ENCODE results near the gene ADRM1. TPM values are rescaled to one million over a fixed set of nuclear protein-coding genes. Genes with fewer than 3 reads are reported as not detected.

The ADRM1 gene
- total and polyA plus RNA-seq, 8 donors = 30.0 to 96.9 (median 43.5) TPM

DNA sequence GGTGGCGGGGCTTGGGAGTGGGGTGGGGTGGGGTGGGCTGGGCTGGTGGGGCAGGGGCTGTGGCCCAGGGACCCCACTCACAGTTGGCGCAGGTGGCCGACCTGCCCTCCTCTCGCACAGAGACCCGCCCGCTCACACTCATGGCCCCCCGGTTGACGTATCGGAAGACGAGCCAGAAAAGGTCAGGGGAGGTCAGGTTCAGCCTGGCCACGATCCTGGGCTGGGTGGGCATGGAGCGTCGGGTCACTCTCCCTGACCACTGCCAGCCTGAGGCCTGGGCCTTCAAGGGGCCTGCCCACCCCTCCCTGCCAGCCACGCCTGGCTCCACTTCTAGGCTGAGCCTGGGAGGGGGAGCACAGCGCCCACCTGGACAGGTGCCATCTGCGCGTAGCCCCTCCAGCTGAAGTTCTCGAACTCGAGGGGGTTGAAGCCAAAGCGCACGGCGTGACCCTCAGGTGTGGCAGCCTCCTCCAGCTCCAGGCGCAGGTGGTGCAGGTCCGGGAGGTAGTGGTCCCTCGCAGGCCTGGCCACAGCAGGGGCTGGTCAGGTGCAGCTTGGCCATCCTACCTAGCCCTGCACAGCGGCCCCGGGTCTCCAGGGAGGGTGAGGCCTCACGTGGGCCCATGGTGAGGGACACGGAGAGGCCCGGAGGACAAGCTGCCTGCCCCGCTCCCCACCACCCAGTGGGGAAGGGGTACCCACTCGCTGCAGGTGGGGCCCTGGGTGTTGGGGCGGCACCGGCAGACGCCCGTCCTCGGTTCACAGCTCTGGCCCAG, 31.2 kb downstream of the ADRM1 start:
- TF ChIP-seq, protein P1, sequence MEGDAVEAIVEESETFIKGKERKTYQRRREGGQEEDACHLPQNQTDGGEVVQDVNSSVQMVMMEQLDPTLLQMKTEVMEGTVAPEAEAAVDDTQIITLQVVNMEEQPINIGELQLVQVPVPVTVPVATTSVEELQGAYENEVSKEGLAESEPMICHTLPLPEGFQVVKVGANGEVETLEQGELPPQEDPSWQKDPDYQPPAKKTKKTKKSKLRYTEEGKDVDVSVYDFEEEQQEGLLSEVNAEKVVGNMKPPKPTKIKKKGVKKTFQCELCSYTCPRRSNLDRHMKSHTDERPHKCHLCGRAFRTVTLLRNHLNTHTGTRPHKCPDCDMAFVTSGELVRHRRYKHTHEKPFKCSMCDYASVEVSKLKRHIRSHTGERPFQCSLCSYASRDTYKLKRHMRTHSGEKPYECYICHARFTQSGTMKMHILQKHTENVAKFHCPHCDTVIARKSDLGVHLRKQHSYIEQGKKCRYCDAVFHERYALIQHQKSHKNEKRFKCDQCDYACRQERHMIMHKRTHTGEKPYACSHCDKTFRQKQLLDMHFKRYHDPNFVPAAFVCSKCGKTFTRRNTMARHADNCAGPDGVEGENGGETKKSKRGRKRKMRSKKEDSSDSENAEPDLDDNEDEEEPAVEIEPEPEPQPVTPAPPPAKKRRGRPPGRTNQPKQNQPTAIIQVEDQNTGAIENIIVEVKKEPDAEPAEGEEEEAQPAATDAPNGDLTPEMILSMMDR (IDR thresholded peaks at IDR 0.05) = no peak
- H3K36me3 ChIP-seq = peaks cover 0 to 93% of the 10 kb centered on the region in 2 donors
- intact Hi-C loops (cut with DNase I) = no loop called here

DNA sequence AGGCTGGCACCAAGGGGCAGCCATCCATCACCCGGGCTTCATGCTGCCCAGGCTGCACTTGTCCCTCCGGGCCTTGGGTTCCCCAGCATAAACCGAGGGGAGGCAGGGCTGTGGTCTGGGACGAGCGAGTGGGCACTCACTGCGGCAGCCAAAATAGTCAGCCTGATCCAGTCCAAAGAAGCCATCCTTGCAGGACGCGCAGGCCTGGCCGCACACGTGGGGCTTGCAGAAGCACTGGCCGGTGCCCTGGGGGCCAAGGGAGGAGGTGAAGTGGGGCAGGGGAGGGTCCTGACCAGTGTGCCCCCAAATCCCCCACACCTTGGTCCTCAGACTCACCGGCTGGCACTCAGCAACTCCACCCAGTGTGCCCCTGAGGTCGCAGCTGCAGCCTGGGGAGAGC, 32.1 kb downstream of the ADRM1 start:
- H3K27me3 ChIP-seq = no peaks in the 10 kb centered on the region
- no peaks in the 10 kb centered on the region for H3K4me1 ChIP-seq
- H3K27ac ChIP-seq = no peak overlapping the region
- no peaks in the 10 kb centered on the region for H3K9me3 ChIP-seq
- H3K4me3 ChIP-seq = no peak overlapping the region
- TF ChIP-seq, protein P1 (IDR thresholded peaks at IDR 0.05) = no peak
- H3K36me3 ChIP-seq = peaks cover 0 to 93% of the 10 kb centered on the region in 2 donors
- intact Hi-C loops (cut with DNase I) = no loop called here
- DNase-seq (peak in 1 of 4 donors; percentile 74), ATAC-seq (no peak)

More for the DNA sequence above, 31.2 kb downstream of the ADRM1 start:
- H3K4me3 ChIP-seq = no peak overlapping the region
- no peaks in the 10 kb centered on the region for H3K4me1 ChIP-seq
- ATAC-seq = no peak
- peak in 1 of 4 donors; percentile 74 for DNase-seq
- H3K27me3 ChIP-seq = no peaks in the 10 kb centered on the region
- H3K9me3 ChIP-seq = no peaks in the 10 kb centered on the region
- H3K27ac ChIP-seq = no peak overlapping the region

DNA sequence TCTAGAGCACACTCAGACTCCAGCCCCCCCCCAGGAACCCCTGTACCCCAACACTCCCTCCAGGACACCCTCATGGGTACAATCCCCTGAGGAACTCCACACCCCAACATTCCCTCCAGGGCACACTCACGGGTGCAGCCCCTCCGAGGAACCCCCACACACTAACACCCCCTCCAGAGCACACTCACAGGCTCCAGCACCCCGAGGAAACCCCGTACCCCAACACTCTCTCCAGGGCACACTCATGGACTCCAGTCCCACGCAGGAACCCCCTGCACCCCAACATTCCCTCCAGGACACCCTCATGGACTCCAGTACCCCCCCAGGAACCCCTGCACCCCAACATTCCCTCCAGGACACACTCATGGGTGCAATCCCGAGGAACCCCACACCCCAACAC, 32.7 kb downstream of the ADRM1 start:
- ATAC-seq = no peak
- H3K9me3 ChIP-seq = no peaks in the 10 kb centered on the region
- H3K27ac ChIP-seq = no peak overlapping the region
- H3K4me1 ChIP-seq = no peaks in the 10 kb centered on the region
- intact Hi-C loops (cut with DNase I) = no loop called here
- DNase-seq = peak in 1 of 4 donors; percentile 48
- TF ChIP-seq, protein P1 (IDR thresholded peaks at IDR 0.05) = no peak
- H3K36me3 ChIP-seq = peaks cover 0 to 93% of the 10 kb centered on the region in 2 donors
- no peaks in the 10 kb centered on the region for H3K27me3 ChIP-seq
- H3K4me3 ChIP-seq = no peak overlapping the region

DNA sequence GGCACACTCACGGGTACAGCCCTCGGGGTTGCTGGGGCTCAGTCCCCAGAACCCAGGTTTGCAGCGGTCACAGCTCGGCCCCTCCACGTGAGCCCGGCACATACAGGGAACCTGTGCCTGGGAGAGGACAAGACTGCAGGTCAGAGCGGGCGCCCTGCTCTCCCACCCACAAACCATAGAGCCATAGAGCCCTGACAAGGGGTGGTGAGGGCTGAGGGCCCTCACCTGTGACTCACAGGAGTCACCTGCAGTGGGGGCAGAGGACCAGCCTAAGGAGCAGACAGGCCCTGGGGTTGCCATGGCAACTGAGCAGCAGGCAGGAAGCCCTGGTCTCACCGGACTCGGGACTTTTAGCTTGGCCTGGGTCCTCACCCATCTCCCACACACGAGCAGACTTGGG, 33.5 kb downstream of the ADRM1 start:
- DNase-seq (peak in 1 of 4 donors; percentile 50), ATAC-seq (no peak)
- Histone ChIP-seq H3K9me3 (no peaks in the 10 kb centered on the region), H3K27me3 (no peaks in the 10 kb centered on the region), H3K4me3 (no peak overlapping the region), H3K36me3 (peaks cover 0 to 93% of the 10 kb centered on the region in 2 donors), H3K27ac (no peak overlapping the region), H3K4me1 (no peaks in the 10 kb centered on the region)
- intact Hi-C loops (cut with DNase I) = no loop called here
- TF ChIP-seq, protein P1 (IDR thresholded peaks at IDR 0.05) = no peak

DNA sequence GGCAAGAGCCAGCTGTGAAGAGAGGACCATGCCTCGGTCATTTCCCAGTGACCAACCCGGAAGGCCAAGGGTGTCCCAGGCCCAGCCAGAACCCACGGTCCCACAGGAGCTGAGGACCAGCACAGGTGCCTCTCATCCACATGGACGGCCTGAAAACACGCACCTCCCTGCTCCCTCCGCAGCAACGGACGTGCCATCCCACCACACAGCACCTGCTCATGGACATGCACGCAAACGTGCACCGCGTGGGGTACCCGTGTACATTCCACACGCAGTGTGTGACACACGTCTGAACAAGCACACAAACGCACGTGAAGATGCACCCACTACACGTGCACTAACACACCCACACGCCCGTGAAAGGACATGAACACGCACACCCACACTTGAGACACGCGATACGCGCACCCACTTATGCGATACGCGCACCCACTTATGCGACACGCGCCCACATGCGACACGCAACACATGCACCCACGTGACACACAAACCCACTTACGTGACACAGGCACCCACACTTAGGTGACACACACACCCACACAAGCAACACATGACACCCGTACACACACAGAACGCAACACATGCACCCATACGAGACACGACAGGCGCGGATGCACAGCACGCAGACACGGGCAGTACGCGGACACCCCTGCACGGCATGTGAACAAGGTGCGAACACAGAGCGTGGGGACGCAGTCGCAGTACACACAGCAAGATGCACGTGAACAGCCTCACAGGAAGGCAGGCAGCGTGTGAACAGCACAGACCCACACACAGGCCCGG, 34.2 kb downstream of the ADRM1 start:
- no peak overlapping the region for H3K4me3 ChIP-seq
- H3K4me1 ChIP-seq = no peaks in the 10 kb centered on the region
- peaks cover 0 to 89% of the 10 kb centered on the region in 2 donors for H3K36me3 ChIP-seq
- DNase-seq (peak in 1 of 4 donors; percentile 77), ATAC-seq (no peak)
- H3K9me3 ChIP-seq = no peaks in the 10 kb centered on the region
- TF ChIP-seq, protein P1 (IDR thresholded peaks at IDR 0.05) = no peak
- intact Hi-C loops (cut with DNase I) = no loop called here
- H3K27me3 ChIP-seq = no peaks in the 10 kb centered on the region
- no peak overlapping the region for H3K27ac ChIP-seq

Data from left lung (tissue), 10 donors.